ENCODE data around the gene APMAP.

The APMAP gene

DNA sequence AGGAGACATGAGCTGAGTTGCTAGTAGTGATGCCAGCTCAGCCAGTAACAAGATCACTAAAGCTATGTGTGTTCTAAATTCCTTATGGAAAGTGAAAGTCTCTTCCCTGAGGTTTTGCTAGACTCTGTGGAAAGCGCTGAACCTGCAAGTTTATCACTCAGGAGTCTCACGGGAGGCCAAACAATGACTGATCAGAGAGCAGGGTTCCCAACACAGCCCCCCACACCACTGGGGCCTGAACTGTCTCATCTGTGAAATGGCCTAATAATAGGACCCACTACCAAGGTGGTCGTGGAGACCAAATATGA is 45.5 kb upstream of the APMAP start:
- Histone ChIP-seq H3K27me3 (replicated peaks; ENCODE audit: control insufficient read depth, insufficient read depth, low read length) (no peaks in the 10 kb centered on the region), H3K36me3 (ENCODE audit: control insufficient read depth, insufficient read depth, low read length) (no peaks in the 10 kb centered on the region; the same call in 1 of the 2 replicates), H3K4me3 (replicated peaks; ENCODE audit: low read depth, low read length) (no peak overlapping the region)
- TF ChIP-seq, protein P1, sequence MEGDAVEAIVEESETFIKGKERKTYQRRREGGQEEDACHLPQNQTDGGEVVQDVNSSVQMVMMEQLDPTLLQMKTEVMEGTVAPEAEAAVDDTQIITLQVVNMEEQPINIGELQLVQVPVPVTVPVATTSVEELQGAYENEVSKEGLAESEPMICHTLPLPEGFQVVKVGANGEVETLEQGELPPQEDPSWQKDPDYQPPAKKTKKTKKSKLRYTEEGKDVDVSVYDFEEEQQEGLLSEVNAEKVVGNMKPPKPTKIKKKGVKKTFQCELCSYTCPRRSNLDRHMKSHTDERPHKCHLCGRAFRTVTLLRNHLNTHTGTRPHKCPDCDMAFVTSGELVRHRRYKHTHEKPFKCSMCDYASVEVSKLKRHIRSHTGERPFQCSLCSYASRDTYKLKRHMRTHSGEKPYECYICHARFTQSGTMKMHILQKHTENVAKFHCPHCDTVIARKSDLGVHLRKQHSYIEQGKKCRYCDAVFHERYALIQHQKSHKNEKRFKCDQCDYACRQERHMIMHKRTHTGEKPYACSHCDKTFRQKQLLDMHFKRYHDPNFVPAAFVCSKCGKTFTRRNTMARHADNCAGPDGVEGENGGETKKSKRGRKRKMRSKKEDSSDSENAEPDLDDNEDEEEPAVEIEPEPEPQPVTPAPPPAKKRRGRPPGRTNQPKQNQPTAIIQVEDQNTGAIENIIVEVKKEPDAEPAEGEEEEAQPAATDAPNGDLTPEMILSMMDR (IDR thresholded peaks at IDR 0.05; ENCODE audit: insufficient read depth, low read length, poor library complexity, severe bottlenecking): no peak
- DNase-seq (ENCODE audit: extremely low read depth, insufficient read length): no peak

DNA sequence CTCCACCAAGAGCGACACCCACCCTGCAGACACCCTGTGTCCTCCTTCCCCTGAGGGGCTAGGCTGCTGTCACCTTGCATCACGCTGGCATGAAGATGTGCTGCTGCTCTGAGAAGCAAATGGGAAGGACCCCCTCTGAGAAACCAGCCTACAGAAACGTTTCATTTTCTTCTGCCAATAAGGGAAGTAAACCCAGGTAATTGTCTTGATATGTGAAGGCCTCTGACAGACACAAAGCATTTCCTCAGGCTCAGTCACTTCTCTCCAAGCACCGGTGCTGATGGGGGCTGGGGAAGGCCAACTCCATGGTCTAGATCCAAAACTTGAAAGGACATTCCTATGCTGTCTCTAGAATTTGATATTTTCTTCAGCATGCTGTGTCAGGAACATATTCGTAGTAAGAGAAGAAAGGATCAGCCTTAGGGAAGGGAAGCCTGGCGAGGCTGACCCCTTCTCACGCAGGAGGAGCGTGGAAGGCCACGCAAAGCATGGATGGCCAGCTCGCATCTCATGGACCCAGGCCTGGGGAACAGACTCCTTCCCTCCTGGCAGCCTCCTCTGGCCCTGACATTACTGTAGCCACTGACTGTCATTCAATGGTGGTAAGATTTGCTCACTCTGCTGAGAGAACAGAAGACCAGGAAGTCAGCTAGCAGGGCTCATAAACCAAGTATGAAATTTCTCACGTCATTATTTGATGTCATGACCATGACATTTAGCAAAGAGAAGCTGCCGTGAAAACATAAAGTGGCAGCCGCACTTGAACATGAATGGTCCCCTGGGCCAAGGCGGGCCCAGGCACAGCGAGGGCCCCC is 44.9 kb upstream of the APMAP start:
- DNase-seq (ENCODE audit: extremely low read depth, insufficient read length): no peak
- H3K4me3 ChIP-seq (replicated peaks; ENCODE audit: low read depth, low read length): no peak overlapping the region

DNA sequence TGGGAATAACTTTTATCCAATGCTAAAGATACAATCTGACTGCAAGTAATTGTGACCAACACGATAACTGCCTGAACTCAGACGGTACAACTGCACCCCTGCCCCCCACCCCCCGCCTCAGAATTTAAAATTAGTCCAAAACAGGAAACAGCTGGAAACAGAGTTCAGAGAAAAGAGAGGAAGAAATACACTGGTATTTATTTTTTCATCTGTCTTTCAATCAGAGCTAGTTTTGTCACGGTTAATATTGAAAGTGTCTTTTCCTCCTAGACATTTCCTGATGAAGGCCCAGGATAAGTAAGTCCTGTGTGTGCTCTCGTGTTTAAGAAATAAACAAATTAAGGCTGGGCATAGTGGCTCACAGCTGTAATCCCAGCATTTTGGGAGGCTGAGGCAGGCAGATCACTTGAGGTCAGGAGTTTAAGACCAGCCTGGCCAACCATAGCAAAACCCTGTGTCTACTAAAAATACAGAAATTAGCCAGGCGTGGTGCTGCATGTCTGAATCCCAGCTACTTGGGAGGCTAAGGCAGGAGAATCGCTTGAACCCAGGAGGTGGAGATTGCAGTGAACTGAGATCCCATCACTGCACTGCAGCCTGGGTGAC is 43.9 kb upstream of the APMAP start:
- Histone ChIP-seq H3K27me3 (replicated peaks; ENCODE audit: control insufficient read depth, insufficient read depth, low read length) (no peaks in the 10 kb centered on the region), H3K36me3 (ENCODE audit: control insufficient read depth, insufficient read depth, low read length) (no peaks in the 10 kb centered on the region; the same call in 1 of the 2 replicates), H3K4me3 (replicated peaks; ENCODE audit: low read depth, low read length) (peak overlapping the region; percentile 31)
- DNase-seq (ENCODE audit: extremely low read depth, insufficient read length): no peak
- TF ChIP-seq, protein P1 (IDR thresholded peaks at IDR 0.05; ENCODE audit: insufficient read depth, low read length, poor library complexity, severe bottlenecking): no peak

More for the DNA sequence above, 44.9 kb upstream of the APMAP start:
- no peaks in the 10 kb centered on the region for H3K27me3 ChIP-seq (replicated peaks; ENCODE audit: control insufficient read depth, insufficient read depth, low read length)
- TF ChIP-seq, protein P1 (IDR thresholded peaks at IDR 0.05; ENCODE audit: insufficient read depth, low read length, poor library complexity, severe bottlenecking): no peak
- H3K36me3 ChIP-seq (ENCODE audit: control insufficient read depth, insufficient read depth, low read length): no peaks in the 10 kb centered on the region; the same call in 1 of the 2 replicates

DNA sequence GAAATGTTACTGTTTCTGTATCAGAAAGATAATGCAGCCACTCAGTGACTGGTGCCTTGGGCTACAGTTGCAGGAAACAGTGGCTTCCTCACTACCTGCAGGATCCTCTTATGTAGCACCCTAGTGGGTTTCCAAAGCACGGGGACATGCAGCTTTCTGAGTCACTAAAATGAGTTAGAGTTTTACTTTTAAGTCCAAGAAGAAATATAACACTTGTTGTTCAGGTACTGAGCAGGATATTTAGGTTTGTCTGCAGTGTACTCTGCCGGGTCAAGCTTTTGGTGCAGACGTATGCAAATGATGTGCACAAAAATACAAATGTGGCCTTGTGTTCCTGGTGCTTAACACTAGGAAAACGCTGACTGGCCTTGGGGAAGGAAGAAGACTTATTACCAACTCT is 43.4 kb upstream of the APMAP start:
- no peaks in the 10 kb centered on the region; the same call in 1 of the 2 replicates for H3K36me3 ChIP-seq (ENCODE audit: control insufficient read depth, insufficient read depth, low read length)
- no peak for DNase-seq (ENCODE audit: extremely low read depth, insufficient read length)
- no peaks in the 10 kb centered on the region for H3K27me3 ChIP-seq (replicated peaks; ENCODE audit: control insufficient read depth, insufficient read depth, low read length)
- TF ChIP-seq, protein P1 (IDR thresholded peaks at IDR 0.05; ENCODE audit: insufficient read depth, low read length, poor library complexity, severe bottlenecking): no peak
- H3K4me3 ChIP-seq (replicated peaks; ENCODE audit: low read depth, low read length): peak overlapping the region; percentile 31

DNA sequence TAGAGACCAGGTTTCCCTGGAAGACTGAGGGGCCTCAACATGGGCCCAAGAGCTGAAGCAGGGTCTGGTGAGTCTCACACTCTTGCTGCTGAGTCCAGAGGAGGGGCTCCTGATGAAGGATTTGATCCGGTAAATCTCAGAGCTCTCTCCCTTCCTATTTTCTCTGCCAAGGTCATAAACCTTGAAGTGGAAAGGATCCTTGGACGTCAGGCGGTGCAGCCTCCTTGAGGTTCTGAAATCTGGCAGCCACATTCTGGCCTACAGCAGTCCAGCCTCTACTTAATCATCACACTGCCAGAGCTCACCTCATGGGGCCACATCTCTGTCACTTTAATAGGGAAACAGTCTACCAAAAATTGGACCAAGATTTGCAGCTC is 41.4 kb upstream of the APMAP start:
- Histone ChIP-seq H3K4me3 (replicated peaks; ENCODE audit: low read depth, low read length) (no peak overlapping the region), H3K36me3 (ENCODE audit: control insufficient read depth, insufficient read depth, low read length) (peaks cover 4% of the 10 kb centered on the region; the same call in 1 of the 2 replicates), H3K27me3 (replicated peaks; ENCODE audit: control insufficient read depth, insufficient read depth, low read length) (no peaks in the 10 kb centered on the region)
- TF ChIP-seq, protein P1 (IDR thresholded peaks at IDR 0.05; ENCODE audit: insufficient read depth, low read length, poor library complexity, severe bottlenecking): no peak
- no peak for DNase-seq (ENCODE audit: extremely low read depth, insufficient read length)
